BLaER1 treated with 17β-estradiol and CSF1 and Interleukin-3, amounts not matched to agents 10 nM and 100 nM (cell line): ENCODE data around the gene FAM111B.

Source experiments
- H3K27ac ChIP-seq, 11 experiments: shearing (Covaris generic); formaldehyde crosslinking; 2 replicates each; pipeline ENCODE4 v1.8.1; 2022
- H3K27me3 ChIP-seq, 11 experiments: shearing (Covaris generic); formaldehyde crosslinking; 2 replicates each; pipeline ENCODE4 v1.8.1; 2022
- H3K36me3 ChIP-seq, 11 experiments: shearing (Covaris generic); formaldehyde crosslinking; 2 replicates each; pipeline ENCODE4 v1.8.1; 2022
- H3K4me1 ChIP-seq, 10 experiments: shearing (Covaris generic); formaldehyde crosslinking; 2 replicates each; pipeline ENCODE4 v1.8.1; 2022
- H3K4me2 ChIP-seq, 11 experiments: shearing (Covaris generic); formaldehyde crosslinking; 2 replicates each; pipeline ENCODE4 v1.8.1; 2022
- H3K4me3 ChIP-seq, 10 experiments: shearing (Covaris generic); formaldehyde crosslinking; 2 replicates each; pipeline ENCODE4 v1.8.1; 2022
- H3K9ac ChIP-seq, 11 experiments: shearing (Covaris generic); formaldehyde crosslinking; 2 replicates each; pipeline ENCODE4 v1.8.1; 2022
- H3K9me3 ChIP-seq, 11 experiments: shearing (Covaris generic); formaldehyde crosslinking; replicated peaks in 1 of 11; 2 replicates each; pipeline ENCODE4 v1.8.1; 2022
- H4K20me1 ChIP-seq, 11 experiments: shearing (Covaris generic); formaldehyde crosslinking; 2 replicates each; pipeline ENCODE4 v1.8.1; 2022
- Cebpa-rat ChIP-seq, 11 experiments: shearing (Covaris generic); IDR thresholded peaks; 2 replicates each; pipeline ENCODE4 v1.8.1; 2022

Gene FAM111B

DNA sequence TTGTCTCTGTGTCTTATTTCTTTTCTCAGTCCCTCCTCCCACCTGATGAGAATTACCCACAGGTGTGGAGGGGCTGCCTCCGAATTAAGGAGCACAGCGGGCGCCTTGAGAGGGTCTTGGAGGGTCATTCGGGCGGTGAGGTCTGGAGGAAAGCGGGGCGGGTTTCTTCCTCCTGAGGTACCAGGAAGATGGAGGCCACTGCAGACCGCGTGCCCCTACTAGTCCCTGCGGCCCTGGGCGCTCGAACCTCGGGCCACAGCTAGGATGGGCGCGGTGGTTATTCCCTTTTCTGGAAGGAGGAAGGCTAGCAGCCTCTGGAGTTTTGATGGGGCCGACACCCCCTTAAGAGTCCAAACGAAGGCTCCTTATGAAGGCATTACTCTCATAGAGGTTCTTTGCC, 30.2 kb downstream of the FAM111B start:
- Histone ChIP-seq H3K4me2 (no peak overlapping the region), H3K9me3 (peaks cover 12 to 17% (median 14%) of the 10 kb centered on the region in 11 experiments), H3K4me3 (no peak overlapping the region), H3K27me3 (no peaks in the 10 kb centered on the region), H3K27ac (no peak overlapping the region), H3K36me3 (peaks cover 14 to 48% (median 30%) of the 10 kb centered on the region in 11 experiments), H3K9ac (no peak overlapping the region), H3K4me1 (peaks cover 4 to 24% (median 17%) of the 10 kb centered on the region in 10 experiments; a peak in 16 of 20 replicates), H4K20me1 (no peaks in the 10 kb centered on the region)
- no peak for TF ChIP-seq Cebpa-rat (IDR thresholded peaks at IDR 0.05)

DNA sequence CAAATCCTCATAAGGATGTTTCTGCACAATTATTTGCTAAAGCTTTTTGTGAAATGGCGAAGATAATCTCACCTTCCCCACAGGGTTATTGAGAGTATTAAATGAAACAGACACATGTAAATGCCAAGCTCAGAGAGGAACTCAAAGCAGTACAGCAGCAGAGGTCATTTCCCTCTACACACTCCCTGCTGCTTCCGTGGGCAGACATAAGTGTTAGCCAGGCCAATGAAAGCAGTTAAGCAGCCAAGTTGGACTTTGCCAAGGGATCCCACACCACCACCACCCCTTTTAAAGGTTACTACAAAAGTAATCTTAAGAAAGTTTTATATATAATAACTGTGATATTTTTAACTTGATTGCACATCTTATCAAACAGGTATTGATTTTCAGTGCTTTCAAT, 31.6 kb downstream of the FAM111B start:
- no peak overlapping the region for H3K27ac ChIP-seq
- H3K9ac ChIP-seq: no peak overlapping the region
- no peak for TF ChIP-seq Cebpa-rat (IDR thresholded peaks at IDR 0.05)
- no peaks in the 10 kb centered on the region for H4K20me1 ChIP-seq
- H3K4me2 ChIP-seq: no peak overlapping the region
- H3K4me3 ChIP-seq: no peak overlapping the region
- no peaks in the 10 kb centered on the region for H3K27me3 ChIP-seq
- peaks cover 0 to 2% (median 0%) of the 10 kb centered on the region in 11 experiments; a peak in 5 of 22 replicates for H3K9me3 ChIP-seq
- peaks cover 0 to 34% (median 15%) of the 10 kb centered on the region in 11 experiments; a peak in 15 of 22 replicates for H3K36me3 ChIP-seq
- H3K4me1 ChIP-seq: peaks cover 9 to 32% (median 23%) of the 10 kb centered on the region in 10 experiments

DNA sequence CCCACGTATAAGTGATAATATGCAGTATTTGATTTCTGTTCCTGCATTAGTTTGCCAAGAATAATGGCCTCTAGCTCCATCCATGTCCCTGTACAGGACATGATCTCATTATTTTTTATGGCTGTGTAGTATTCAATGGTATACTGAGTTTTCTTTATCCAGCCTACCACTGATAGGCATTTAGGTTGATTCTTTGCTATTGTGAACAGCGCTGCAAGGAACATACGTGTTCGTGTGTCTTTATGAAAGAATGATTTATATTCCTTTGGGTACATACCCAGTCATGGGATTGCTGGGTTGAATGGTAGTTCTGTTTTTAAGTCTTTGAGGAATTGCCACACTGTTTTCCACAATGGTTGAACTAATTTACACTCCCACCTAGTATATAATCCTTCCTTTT, 34.2 kb downstream of the FAM111B start:
- H3K4me2 ChIP-seq: peak overlapping the region in 9 of 11 experiments; percentile 25 to 96 (median 90); a peak in 11 of 22 replicates
- peak overlapping the region in 1 of 11 experiments; percentile 90; a peak in 1 of 22 replicates for H3K27ac ChIP-seq
- H4K20me1 ChIP-seq: no peaks in the 10 kb centered on the region
- H3K4me1 ChIP-seq: peaks cover 23 to 50% (median 42%) of the 10 kb centered on the region in 10 experiments
- H3K36me3 ChIP-seq: peaks cover 0 to 19% (median 0%) of the 10 kb centered on the region in 11 experiments; a peak in 4 of 22 replicates
- no peak for TF ChIP-seq Cebpa-rat (IDR thresholded peaks at IDR 0.05)
- H3K9me3 ChIP-seq: no peaks in the 10 kb centered on the region
- H3K4me3 ChIP-seq: no peak overlapping the region
- H3K27me3 ChIP-seq: no peaks in the 10 kb centered on the region
- H3K9ac ChIP-seq: no peak overlapping the region; a peak in 3 of 22 replicates

DNA sequence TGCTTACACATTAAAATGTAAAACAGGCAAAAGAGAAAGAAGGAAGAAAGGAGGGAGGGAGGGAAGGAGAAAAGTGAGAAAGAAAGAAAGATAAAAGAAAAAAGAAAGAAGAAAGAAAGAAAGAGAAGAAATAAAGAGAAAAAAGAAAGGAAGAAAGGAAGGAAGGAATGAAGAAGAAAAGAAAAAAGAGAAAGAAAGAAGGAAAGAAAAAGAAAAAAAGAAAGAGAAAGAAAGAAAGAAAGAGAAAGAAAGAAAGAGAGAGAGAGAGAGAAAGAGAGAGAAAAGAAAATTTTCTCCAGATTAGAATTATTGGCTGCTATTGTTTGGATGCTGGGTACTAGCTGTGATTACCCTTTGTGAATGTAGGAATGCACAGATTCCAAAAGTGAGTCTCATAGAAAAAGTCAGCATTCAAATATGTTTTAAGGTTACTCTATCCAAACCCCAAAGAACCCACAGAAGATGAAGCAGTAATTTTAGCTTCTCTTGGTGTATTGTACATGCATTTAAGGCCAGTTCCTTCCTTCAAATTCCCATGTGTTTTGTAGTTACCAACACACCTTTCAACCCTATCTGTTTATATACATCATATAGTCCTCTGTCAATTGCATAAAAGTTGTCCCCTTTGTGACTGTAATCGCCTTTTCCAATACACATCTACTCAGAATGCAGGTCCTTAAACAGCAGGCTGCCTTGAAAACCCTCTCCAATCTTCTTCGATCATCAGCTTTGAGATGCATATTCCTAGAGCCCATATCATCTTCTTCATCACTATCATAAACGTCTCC, 34.8 kb downstream of the FAM111B start:
- peak overlapping the region in 10 of 11 experiments; percentile 81 to 98 (median 92); a peak in 20 of 22 replicates for H3K27ac ChIP-seq
- no peaks in the 10 kb centered on the region for H3K9me3 ChIP-seq
- no peaks in the 10 kb centered on the region for H4K20me1 ChIP-seq
- no peak for TF ChIP-seq Cebpa-rat (IDR thresholded peaks at IDR 0.05)
- H3K36me3 ChIP-seq: peaks cover 0 to 26% (median 3%) of the 10 kb centered on the region in 11 experiments; a peak in 9 of 22 replicates
- peaks cover 30 to 53% (median 47%) of the 10 kb centered on the region in 10 experiments for H3K4me1 ChIP-seq
- peak overlapping the region; percentile 82 to 92 (median 86) for H3K9ac ChIP-seq
- H3K4me3 ChIP-seq: peak overlapping the region; percentile 69 to 83 (median 77)
- peak overlapping the region; percentile 80 to 96 (median 91) for H3K4me2 ChIP-seq
- H3K27me3 ChIP-seq: no peaks in the 10 kb centered on the region

DNA sequence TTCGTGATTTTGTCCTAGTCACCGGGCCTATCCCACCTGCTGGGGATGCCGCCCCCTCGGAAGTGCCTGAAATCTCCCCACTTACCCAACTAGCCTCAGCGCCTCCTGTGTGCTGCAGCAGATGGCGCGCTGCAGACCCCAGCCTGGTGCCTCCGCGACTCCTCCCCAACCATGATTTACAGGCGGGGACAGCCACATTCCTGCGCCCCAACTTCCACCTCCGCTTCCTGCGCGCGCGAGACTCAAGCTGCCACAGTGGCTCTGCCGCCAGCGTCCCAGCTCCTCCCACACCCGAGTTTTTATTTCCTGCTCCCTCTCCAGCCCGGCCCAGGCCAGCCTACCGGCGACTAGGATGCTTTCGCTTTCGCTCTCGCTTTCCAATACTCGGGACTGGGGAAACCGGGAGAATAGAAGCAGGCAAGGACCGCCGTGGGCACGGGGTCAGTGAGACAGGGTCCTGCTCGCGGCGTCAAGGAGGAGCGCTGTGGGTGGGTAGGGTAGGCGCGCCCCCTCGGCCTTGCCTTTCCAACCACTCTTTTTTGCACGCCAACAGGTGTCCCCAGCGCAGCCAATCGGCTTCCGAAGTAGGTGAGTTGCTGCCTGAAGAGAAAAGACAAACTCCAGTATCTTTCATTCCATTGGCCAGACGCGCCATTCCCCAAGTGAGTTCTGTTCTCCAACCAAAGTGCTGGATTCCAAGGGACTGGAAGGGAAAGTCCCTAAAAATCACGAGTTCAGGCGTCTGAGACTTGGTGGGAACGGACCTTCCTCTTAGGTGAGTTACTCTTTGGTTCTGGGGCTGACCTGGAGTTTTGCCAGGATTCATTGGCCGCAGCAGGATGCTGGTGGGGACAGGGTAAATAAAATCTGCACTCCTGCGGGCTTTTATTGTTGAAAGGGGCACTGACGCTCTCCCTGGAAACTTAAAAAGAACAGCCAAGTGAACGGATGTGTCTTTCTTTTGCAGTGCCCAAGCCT, 35.8 kb downstream of the FAM111B start, which contains the start of gene FAM111A:
TSS of gene FAM111A (plus strand) at position 327 of the 978 bp plus-strand sequence. CDS start 6,017 bp downstream, outside the sequence.
- Histone ChIP-seq H3K9ac (peak within 1 kb of the TSS; percentile 82 to 92 (median 86)), H3K9me3 (no peaks in the 10 kb centered on the region), H3K4me3 (peak within 1 kb of the TSS; percentile 69 to 83 (median 77)), H4K20me1 (no peaks in the 10 kb centered on the region), H3K27ac (peak within 1 kb of the TSS; percentile 81 to 98 (median 90)), H3K27me3 (no peaks in the 10 kb centered on the region), H3K4me2 (peak within 1 kb of the TSS; percentile 80 to 96 (median 91)), H3K36me3 (peaks cover 0 to 29% (median 4%) of the 10 kb centered on the region in 11 experiments; a peak in 11 of 22 replicates), H3K4me1 (peaks cover 39 to 62% (median 57%) of the 10 kb centered on the region in 10 experiments)
- no peak for TF ChIP-seq Cebpa-rat (IDR thresholded peaks at IDR 0.05)

DNA sequence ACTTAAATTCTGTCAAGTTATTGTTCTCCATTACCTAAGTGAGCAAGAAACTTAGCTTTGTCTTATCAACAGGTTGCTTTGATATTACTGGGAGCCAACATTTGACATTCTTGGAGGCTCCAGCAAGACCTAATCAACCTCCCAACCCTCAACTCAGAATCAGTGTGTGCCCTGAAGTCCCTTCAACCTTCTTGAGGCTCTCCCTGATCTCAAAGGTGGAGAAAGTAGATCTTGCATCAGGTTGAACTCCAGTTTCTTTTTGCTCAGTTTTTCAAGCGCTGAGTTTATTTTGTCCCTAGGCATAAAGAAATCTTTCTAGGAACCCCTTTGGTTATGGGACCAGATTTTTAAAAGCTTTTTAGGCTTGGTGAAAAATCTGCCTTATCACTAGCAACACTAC, 37.1 kb downstream of the FAM111B start:
- Histone ChIP-seq H3K9ac (peak overlapping the region; percentile 83 to 92 (median 88)), H3K4me3 (peak overlapping the region; percentile 69 to 83 (median 77)), H3K4me1 (peaks cover 45 to 70% (median 61%) of the 10 kb centered on the region in 10 experiments), H3K27me3 (no peaks in the 10 kb centered on the region), H3K36me3 (peaks cover 8 to 32% (median 14%) of the 10 kb centered on the region in 11 experiments; a peak in 20 of 22 replicates), H4K20me1 (no peaks in the 10 kb centered on the region), H3K9me3 (no peaks in the 10 kb centered on the region), H3K4me2 (peak overlapping the region; percentile 80 to 96 (median 91)), H3K27ac (peak overlapping the region; percentile 72 to 98 (median 92))
- no peak for TF ChIP-seq Cebpa-rat (IDR thresholded peaks at IDR 0.05)

DNA sequence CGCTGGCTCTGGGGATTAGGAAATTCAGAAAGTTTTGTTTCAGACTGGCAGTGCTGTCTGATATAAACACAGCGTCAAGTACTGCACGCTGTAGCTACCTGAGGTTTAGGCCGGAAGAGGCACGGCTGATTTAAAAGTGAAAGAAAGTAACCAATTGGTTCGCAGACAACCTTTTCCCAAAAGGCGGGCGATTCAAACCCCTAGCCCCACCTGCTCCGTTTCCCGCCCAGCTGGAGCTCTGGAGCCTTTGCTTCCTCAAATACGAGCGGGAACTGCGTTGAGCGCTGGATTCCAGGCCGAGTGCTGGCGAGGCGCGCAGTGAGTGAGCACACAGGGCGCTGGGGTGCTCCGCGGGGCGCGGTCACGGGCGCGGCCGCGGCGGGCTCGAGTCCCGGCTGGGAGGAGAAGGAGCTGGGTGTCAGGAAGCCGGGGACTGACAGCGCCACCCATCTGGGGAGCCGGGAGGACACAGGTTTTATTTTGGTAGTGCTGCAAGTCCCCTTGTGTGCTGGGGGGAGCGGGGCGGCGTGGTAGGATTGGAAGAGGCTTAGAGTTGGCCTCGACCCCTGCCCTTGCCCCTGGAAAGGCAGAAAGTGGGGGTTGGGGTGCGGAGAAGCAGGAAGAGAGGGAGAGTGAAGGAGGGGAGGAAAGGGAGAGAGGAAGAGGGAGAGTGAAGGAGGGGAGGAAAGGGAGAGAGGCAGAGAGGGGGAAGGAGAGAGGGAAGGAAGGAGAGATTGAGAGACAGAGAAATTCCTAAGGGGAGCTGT, 37.7 kb downstream of the FAM111B start:
- peak overlapping the region; percentile 72 to 98 (median 92) for H3K27ac ChIP-seq
- peaks cover 49 to 70% (median 61%) of the 10 kb centered on the region in 10 experiments for H3K4me1 ChIP-seq
- H3K9ac ChIP-seq: peak overlapping the region; percentile 83 to 92 (median 88)
- H3K27me3 ChIP-seq: no peaks in the 10 kb centered on the region
- peaks cover 15 to 39% (median 21%) of the 10 kb centered on the region in 11 experiments; a peak in 20 of 22 replicates for H3K36me3 ChIP-seq
- H3K4me3 ChIP-seq: peak overlapping the region; percentile 69 to 83 (median 77)
- no peak for TF ChIP-seq Cebpa-rat (IDR thresholded peaks at IDR 0.05)
- no peaks in the 10 kb centered on the region for H3K9me3 ChIP-seq
- no peaks in the 10 kb centered on the region for H4K20me1 ChIP-seq
- H3K4me2 ChIP-seq: peak overlapping the region; percentile 80 to 96 (median 91)

DNA sequence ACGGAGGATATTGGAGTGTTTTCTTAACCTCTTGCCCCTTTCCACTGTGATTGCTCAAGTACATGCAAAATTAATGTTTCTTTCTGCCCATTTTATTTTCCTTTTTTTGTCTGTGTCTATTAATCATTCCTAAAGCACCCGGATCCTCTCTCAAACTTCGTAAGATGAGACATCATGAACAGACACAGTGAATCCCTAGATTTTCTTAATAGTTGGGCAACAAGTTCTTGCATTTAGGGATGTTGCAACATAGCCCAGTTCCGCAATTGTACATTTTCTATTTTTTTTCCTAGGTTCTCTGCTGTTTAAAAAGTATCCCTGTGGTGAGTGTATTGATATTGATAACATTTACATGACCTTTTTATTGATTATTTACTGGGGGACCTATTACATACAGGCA, 38.5 kb downstream of the FAM111B start:
- Histone ChIP-seq H3K27me3 (no peaks in the 10 kb centered on the region), H3K36me3 (peaks cover 22 to 46% (median 29%) of the 10 kb centered on the region in 11 experiments; a peak in 20 of 22 replicates), H4K20me1 (no peaks in the 10 kb centered on the region), H3K9ac (peak overlapping the region; percentile 83 to 92 (median 88)), H3K27ac (peak overlapping the region; percentile 72 to 98 (median 92)), H3K9me3 (no peaks in the 10 kb centered on the region), H3K4me1 (peaks cover 50 to 70% (median 61%) of the 10 kb centered on the region in 10 experiments), H3K4me3 (peak overlapping the region; percentile 69 to 83 (median 77)), H3K4me2 (peak overlapping the region; percentile 80 to 96 (median 91))
- peak in 8 of 11 experiments; percentile 69 to 97 (median 82); a peak in 12 of 22 replicates for TF ChIP-seq Cebpa-rat (IDR thresholded peaks at IDR 0.05)
